ENCODE measurements around the gene HERC2.

HERC2 gene

DNA sequence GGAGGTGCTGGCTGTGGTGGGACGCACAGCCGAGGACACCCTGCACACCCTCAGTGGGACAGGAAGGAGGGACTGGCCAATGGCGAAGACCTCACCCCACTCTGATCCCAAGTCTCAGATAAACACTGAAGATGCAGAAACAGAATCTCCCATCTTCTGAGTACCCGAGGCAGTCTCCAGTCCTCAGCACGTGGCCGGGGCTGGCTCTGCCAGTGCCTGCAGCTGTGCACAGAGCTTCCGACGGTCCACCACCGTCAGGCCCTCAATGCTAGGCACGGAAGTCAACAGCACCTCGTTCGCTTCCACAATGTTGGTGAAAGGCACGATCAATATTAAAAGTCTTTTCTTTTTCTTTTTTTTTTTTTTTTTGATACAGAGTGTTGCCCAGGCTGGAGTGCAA lies 206.1 kb downstream of the HERC2 start:
- no peak for DNase-seq (ENCODE audit: low spot score)

DNA sequence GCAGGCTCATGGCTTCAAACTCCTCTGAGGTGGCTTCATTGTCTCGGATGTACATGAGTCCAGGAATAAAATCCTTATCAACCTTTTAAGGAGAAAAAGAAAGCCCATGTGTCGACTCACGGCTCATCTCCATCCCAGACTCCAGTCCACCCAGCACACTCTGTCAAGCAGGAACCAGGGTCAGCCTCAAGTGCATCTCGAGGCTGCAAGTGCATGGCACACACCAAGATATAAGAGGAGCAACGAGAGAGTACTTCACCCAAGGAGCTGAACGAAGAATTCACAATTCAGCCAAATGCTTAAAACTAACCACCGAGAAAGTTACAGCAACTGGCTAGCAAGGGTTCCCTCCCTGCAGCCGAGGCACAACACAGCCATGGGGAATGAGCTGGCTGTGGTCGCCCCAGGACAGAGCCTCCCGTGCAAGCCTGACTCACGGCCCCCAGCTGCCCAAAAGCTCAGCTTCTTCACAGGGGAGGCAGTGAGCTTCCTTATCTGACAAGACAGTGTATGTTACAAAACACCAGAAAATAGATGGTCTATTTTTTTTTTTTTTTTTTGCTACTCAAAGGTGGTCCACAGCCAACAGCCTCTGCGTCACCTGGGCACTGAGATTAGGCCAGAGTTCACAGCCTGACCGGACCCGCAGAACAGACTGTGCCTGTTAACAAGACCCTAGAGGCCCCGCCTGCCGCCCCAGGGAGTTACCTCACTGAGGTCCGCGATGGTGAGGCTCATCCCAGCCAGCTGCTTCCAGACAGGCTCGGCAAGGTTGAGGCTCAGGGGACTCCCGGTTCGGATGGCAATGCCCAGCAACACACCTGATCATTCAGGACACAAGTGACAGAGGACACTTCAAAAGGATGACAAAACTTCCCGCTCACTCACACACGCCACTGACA lies 207.0 kb downstream of the HERC2 start:
- no peak for DNase-seq (ENCODE audit: low spot score)

DNA sequence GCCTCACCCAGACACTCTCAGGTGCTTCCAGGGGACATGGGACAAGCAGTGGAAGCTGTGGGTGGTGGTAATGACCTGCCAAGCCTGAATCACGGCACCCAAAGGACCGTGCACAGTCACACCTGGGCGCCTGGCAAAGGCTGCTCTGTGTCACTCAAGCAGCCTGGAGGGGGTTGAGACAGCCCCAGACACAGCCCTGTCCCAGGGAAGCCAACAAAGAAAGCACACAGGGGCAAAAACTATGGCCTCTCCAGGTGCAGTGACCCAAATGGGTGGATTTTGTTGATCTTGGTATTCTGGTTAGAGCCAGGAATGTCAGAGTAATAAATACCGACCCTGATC lies 207.9 kb downstream of the HERC2 start:
- DNase-seq (ENCODE audit: low spot score), result no peak

DNA sequence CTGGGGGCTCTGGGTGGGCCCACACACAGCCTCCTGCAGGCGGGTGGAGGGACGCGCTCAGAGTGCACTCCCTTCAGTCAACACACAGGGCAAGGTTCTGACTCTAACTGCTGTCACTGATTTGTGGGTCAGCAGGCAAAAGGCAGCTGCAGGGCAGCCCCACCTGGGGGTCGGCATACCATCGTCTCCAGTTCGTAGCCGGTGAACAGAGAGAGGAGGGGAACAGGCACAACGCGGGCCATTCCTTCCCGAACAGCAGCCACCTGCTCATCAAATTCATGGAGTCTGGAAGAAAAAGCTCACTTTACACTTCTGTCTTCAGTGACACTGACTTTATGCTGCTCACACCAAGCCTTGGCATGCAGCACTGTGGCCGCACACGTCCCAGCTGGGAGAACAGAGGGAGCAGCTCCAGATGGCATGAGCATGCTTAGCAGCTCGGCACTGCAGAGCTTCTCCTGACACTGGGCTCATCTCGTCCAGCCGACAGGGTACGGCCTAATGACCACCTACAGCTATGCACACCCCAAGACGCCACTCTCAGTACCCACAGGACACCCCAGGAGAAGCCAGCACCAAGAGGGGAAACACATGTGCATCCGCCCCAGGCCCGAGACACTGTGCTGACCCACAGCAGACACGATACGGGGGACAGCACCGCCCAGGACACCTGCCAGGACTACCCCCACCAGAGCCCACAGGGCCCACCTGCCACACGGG lies 208.4 kb downstream of the HERC2 start:
- no peak for DNase-seq (ENCODE audit: low spot score)

DNA sequence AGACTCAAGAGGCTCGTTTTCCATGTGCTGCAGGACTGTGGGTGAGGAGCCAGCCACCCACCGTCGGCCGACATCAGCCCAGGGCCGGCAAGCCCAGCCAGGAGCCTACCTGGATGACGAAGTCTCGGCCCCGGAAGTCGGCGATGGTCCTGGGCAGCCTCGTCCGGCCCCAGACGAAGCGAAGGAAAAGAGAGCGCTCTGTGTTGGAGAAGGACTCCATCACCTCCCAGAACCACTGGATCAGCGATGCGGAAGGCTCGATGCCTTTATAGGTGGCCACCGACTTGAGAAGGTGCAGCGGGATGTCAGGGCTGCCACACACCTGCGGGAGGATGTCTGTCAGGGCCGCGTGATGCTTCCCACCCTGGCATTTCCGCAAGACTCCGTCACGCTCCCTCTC lies 209.0 kb downstream of the HERC2 start:
- DNase-seq (ENCODE audit: low spot score), result no peak

DNA sequence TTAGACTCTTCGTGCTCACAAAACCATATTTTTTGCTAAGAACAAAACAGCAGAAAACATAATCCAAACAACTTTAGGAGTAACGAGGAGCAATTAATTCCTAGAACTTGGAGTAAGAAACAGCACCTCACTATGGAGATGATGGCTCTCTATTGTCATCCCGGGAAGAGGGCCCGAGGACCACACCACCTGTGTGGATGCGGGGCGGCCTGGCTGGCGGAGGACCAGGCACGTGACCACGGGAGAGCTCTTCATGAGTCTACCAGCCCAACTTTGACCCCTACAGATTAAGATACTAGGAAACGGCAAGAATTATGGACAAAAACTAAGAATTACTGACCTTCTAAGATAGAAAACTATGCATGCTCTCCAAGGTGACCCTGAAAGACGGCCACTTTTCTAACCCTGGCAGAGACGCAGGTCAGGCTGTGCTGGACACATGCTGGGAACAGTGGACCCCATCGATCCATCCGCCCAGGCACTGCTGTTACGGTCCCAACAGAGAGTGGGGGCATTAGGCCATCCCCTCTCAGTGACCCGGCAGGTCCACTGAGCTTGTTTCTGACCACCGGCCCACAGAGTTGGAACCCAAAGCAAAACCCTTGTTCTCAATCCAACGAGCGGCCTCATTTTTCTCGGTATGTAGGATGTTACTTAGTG lies 209.7 kb downstream of the HERC2 start:
- DNase-seq (ENCODE audit: low spot score), result no peak

DNA sequence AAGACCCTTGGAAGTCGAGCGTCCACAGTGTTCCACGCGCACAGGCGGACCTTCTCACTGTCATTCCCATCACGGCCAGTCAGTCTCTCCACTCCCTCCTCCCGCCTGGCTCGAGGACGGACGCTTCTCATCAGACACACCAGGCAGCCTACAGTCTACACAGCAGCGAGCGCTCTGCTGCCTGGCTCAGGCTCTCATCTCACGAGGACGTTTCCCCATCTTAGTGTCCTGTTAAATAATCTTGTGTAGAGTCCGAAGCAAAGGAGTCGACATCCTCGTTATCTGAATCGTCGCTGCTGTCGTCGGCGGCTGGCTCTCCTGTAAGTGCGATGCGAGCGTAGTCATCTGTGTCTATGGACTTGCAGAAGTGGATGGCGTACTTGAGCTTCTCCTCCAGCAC lies 210.4 kb downstream of the HERC2 start:
- DNase-seq (ENCODE audit: low spot score), result no peak

DNA sequence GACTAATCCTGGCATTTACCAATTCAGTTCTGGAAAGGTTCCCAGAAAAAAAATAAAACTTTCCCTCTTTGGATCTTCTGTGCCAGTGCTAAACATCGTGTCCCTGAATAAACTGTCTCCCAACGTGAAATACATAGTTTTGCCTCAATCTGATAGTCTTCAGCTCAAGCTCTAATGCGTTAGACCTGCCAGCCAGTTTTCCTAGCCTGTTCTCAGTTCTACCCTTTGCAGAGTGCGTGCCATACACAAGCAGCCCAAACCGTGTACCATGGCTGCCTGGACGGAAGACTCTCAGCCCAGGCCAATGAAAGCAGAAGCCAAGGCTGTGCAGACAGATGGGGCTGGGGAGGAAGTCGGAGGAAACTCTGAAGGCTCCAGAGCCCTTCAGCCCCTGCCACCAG lies 211.5 kb downstream of the HERC2 start:
- DNase-seq (ENCODE audit: low spot score), result no peak

DNA sequence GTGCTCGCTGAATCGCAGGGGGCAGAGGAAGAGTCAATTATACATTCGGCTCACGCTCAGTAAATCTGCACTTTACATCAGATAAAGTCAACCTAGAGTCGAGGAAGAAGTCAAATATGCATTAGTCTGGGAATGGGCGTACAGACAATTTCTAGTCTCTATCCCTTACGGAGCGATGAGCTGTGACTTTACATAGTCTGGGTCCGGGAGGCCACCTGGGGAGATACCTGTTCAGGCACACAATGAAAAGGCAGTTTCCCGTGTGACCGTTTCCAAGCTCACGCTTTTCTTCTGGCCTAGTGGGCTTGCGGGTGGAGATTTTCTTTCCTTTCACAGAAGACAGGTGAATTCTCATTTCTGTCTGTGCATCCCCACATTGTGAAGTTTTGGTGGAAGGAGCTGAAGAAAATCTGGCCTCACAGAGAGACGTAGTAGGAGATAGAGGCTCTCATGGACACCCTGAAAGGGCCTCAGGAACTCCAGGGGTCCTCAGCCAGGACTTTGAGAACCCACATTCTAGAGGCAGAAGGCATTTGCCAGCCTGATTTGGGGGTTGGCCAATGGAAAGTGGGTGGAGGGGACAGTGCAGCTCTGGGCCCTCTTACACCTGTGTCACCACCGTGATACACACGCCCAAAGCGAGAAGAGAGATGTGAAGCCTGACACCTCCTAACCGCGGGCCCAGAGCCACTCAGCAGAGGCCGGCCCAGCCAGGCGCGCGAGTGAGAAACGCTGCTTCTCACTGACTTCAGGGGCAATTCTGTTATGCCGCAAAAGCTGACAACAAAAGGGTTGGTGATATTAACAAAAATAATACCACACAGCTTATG lies 212.1 kb downstream of the HERC2 start:
- no peak for DNase-seq (ENCODE audit: low spot score)

DNA sequence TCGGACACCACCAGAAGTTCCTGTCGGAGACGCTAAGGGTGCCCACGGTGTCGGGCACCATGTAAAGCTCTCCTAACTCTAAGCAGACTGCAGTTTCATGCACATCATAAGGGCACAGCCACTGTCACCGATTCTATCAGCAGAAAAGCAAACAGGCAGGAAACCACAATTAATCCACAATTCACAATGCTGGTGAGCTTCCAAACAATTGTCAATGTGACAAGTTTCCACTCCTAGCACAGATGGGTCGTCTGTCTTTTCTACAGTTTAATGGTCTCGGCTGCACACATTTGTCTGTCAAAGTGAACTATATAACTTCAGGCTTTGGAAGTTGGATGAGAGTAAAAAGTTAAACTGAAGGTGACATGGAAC lies 214.1 kb downstream of the HERC2 start:
- no peak for DNase-seq (ENCODE audit: low spot score)

DNA sequence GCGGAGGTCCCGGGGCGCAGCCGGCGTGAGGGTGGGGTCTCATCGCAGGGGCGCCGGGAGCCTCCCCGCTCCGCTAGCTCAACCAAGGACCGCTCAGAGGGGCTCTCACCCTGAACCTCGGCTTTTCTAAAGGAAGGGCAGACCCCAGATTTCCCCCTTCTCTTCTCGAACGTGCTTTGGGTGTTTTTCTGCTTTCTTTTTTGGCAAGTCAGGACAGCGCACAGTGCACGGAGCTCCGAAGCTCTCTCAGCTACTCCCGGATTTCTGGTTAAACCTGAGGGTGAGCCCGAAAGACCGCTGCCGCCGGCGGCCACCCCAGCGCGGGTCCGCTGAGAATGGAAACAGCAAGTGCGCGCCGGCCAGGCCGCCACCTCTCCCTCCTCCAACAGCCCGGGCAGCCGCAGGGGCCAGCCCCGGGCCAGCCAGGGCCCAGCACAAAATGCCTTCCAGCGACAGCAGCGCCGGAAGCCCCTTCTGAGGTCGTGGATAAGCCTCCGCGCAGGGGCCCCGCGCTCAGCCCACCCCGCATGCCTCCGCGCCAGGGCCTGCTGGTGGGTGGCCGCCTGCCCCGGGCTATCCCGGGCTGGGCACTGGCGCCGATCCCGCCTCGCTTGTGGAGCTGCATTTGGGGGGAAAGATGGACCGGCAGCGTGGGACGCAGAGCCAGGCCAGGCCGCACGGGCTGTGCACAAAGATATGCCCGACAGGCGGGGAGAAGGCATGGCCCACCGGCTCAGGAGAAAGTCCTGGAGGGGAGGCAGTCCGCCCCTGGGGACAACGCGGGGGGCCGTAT lies 214.7 kb downstream of the HERC2 start:
- no peak for DNase-seq (ENCODE audit: low spot score)

DNA sequence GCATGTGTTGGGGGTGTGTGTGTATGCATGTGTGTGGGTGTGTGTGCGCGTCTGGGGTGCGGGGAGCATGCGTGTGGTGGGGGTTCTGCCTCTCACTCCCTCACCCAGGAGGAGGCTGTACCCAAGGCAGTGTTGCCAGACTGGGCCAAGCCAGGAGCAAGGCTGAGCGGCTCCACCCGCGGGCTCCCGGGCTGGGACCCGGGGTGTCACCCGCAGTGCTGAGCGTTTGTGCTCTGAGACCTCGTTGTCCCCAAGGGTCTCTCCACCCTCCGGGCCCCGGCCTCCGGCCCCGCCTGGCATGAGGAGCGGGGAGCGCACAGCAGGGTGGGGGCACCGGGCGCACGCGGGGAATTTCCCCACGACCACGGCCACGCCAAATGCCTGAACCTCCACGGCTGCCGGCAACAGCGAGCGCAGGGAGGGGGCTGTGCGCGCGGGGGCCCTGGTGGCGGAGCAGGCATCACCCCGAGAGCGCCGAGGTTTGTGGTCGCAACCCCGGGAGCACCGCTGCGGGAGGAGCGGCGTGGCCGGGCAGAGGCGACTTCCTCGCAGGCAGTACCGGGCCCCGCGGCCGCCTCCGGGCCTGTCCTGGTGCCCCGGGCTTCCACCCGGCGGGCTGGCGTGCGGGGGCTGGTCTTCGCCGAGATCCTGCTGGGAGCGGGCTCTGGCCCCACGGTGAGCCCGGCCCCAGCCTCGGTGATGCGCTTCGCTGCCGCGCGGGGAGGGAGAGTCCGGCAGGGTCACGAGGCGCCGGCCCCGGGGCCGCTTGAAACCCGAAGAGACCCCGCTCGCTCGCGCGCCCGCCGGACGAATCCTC lies 215.5 kb downstream of the HERC2 start:
- DNase-seq (ENCODE audit: low spot score), result no peak

DNA sequence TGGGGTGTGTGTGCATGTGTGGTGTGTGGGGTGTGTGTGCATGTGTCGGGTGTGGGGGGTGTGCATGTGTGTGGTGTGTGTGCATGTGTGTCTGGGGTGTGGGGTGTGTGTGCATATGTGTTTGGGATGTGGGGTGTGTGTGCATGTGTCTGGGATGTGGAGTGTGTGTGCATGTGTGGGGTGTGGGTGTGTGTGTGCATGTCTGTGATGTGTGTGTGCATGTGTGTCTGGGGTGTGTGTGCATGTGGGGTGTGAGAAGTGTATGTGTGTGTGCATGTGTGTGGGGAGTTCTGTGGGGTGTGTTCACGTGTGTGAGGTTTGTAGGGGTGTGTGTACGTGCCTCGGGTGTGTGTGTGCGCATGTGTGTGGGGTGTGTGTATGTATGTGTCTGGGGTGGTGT lies 216.2 kb downstream of the HERC2 start:
- DNase-seq (ENCODE audit: low spot score), result no peak

DNA sequence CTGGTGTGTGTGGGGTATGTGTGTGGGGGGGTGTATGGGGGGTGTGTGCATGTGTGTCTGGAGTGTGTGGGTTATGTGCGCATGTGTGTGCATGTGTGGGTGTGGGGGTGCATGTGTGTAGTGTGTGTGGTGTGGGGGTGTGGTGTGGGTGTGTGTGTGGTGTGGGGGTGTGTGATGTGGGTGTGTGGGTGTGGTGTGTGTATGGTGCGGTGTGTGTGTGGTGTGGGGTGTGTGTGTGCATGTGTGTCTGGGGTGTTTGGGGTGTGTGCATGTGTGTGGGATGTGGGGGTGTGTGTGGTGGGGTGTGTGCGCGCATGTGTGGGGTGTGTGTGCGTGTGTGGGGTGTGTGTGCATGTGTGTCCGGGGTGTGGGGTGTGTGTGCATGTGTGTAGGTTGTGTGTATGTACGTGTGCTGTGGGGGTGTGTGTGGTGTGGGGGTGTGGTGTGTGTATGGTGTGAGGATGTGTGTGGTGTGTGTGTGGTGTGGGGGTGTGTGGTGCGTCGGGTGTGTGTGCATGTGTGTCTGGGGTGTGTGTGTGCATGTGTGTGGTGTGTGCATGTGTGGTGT lies 216.7 kb downstream of the HERC2 start:
- DNase-seq (ENCODE audit: low spot score), result no peak

DNA sequence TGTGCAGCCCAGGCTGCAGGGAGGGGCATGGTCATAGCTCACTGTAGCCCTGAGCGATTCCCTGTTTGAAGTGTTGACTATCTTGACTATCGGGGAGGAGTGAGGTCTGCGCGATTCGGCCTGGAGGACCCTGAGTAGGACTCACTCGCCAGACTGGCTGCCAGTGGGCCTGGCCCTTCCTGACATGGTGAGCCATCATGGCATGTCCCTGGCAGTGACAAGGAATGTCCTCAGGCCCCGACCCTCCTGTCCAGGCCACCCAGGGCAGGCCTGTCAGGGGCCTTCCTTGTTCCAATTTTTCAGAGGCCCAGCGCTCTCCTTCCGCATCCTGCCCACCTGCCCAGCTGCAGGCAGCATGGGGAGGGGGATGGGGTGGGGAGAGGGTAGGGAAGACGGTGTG lies 217.7 kb downstream of the HERC2 start:
- no peak for DNase-seq (ENCODE audit: low spot score)

DNA sequence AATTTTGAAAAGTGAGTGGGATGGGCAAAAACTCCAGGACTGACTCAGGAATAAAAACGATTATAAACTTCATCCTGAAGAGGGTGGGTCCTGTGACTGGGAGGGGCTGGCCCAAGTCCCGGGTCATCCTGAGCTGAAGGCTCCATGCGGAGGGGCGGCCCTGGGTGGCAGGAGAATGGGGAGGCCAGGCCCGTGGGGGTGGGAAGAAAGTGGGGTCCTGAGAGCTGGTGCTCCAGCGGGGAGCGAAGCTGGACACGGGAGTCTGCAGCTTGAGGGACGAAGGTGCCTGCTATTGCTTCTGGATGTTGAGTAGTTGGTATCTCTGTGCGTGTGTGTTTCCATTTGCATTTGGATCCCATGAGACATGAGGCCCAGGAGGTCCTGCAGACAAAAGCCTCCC lies 218.1 kb downstream of the HERC2 start:
- DNase-seq (ENCODE audit: low spot score), result no peak

DNA sequence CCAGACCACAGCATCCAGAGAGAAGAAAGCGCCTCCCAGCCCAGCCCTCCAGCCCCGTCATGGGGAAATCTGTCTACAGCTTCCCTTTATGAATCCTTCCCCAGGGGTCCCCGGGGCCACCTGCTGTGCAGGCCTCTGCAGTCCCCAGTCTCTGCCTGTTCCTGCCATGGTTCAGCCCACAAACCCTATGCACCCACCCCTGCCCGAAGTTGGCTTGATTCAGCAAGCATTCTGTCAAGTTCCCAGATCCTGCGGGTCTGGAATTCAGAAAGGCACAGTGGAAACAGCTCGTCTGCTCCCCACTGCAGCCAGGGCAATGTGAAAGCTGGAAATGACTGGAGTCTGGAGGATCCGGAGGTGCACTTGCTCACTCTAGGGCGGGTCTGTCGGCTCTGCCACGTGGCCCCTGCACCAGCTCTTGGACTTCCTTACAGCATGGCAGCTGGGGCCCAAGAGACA lies 220.0 kb downstream of the HERC2 start:
- DNase-seq (ENCODE audit: low spot score), result no peak

DNA sequence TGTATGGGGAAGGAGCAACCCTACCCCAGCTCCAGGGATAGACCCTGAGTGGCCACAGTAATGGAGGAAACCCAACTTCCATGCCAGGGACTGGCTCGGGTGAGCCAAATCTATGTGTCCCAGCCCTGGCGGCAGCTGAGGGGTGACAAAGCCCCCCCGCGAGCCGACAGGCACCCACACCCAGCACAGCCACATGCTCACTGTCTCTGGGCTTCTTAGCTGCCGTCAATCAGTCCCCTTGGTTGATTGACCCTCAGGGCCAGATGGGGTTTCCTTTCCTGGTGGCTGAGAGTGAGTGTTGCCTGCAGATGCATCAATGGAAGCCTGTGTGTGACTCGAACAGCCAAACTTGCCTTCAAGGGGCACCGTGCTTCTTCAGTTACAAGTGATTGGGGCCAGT lies 220.8 kb downstream of the HERC2 start:
- DNase-seq (ENCODE audit: low spot score), result no peak

DNA sequence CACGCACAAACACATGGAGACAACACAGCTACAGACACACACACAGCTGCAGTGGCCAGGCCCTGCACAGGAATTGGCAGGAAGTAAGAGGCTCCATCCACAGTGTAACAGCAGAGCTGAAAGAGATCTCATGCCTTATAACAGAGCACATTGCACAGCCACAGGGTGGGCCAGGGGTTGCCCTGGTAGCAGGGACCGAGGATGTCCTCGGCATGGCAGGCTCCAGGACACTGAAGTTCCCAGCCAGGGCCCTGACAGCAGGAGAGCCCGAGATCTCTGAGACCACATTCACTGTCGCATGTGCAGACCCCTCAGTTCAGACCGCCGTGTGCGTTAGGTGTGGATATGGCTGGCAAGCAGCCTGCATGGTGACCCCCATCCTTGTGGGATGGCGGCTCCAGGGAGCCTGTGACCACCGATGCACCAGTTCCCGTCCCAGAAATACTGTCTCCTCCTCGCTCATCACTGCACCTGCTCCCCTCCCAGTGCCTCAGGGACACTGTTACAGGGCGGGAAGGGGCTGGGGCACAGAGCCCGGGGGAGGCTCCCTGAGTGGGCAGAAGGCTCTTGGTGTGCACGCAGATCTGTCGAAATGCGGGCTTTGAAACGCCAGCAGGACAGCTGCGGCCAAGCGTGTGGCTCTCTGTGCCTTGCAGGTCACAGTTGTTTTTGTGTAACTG lies 221.3 kb downstream of the HERC2 start:
- DNase-seq (ENCODE audit: low spot score), result peak; percentile 10
